CD14-positive monocyte (primary cell): ENCODE data around the gene RBM7. TPM values are rescaled to one million over a fixed set of nuclear protein-coding genes. Genes with fewer than 3 reads are reported as not detected.

Source experiments
- DNase-seq, 3 donors: peaks; one replicate each; pipeline ENCODE4 v3.0.0-alpha.2; 2011 to 2022
- H2AFZ ChIP-seq: 2 replicates; pipeline ENCODE4 v1.6.0; 2012; ENCODE audit warnings: mild to moderate bottlenecking, low read depth, low read length, inconsistent platforms; ENCODE audit not compliant: insufficient read depth, poor library complexity, severe bottlenecking
- H3K27ac ChIP-seq, 2 donors: 1 replicate in 1 of 2; 2 replicates in 1 of 2; pipeline ENCODE4 v1.5.1; 2012 to 2013; ENCODE audit warnings: low read length in 2 of 2, control low read depth in 1 of 2, inconsistent platforms in 1 of 2, low read depth in 1 of 2, mild to moderate bottlenecking in 1 of 2
- H3K27me3 ChIP-seq, 2 donors: one replicate each; pipeline versions ENCODE4 v1.6.0 to v1.6.1; 2011 to 2013; ENCODE audit warnings: low read length in 2 of 2; ENCODE audit not compliant: control insufficient read depth in 2 of 2, insufficient read depth in 2 of 2
- H3K36me3 ChIP-seq, 2 donors: replicated peaks in 1 of 2; 1 replicate in 1 of 2; 2 replicates in 1 of 2; pipeline versions ENCODE4 v1.5.1 to v1.6.1; 2012 to 2013; ENCODE audit warnings: low read length in 2 of 2, control low read depth in 1 of 2, inconsistent platforms in 1 of 2, mild to moderate bottlenecking in 1 of 2; ENCODE audit not compliant: insufficient read depth in 2 of 2, control insufficient read depth in 1 of 2
- H3K4me1 ChIP-seq, 2 donors: 1 replicate in 1 of 2; 2 replicates in 1 of 2; pipeline versions ENCODE4 v1.5.1 to v1.6.1; 2012 to 2013; ENCODE audit warnings: low read length in 2 of 2, control low read depth in 1 of 2, inconsistent platforms in 1 of 2, mild to moderate bottlenecking in 1 of 2, moderate library complexity in 1 of 2; ENCODE audit not compliant: insufficient read depth in 2 of 2, control insufficient read depth in 1 of 2
- H3K4me2 ChIP-seq: replicated peaks from 2 replicates; pipeline ENCODE3; 2012; ENCODE audit warnings: low read length, moderate library complexity, mild to moderate bottlenecking; ENCODE audit not compliant: poor library complexity, severe bottlenecking; ENCODE audit errors: extremely low read depth
- H3K4me3 ChIP-seq, 3 experiments: fragments of 200-600 bp in 1 of 3; sonication (generic) in 1 of 3; replicated peaks in 1 of 3; 1 replicate in 2 of 3; 2 replicates in 1 of 3; pipeline ENCODE4 v1.5.1; 2011 to 2013; ENCODE audit warnings: low read length in 3 of 3, mild to moderate bottlenecking in 3 of 3, control low read depth in 2 of 3, low read depth in 2 of 3, inconsistent platforms in 1 of 3, moderate library complexity in 1 of 3
- H3K79me2 ChIP-seq: 2 replicates; pipeline ENCODE4 v1.6.0; 2012; ENCODE audit warnings: mild to moderate bottlenecking, control low read depth, inconsistent platforms, low read length, moderate library complexity; ENCODE audit not compliant: insufficient read depth
- H3K9ac ChIP-seq: 2 replicates; pipeline ENCODE4 v1.6.0; 2017; ENCODE audit warnings: low read length, mild to moderate bottlenecking; ENCODE audit not compliant: insufficient read depth, poor library complexity, severe bottlenecking
- H3K9me3 ChIP-seq, 2 donors: replicated peaks in 1 of 2; 1 replicate in 1 of 2; 2 replicates in 1 of 2; pipeline versions ENCODE4 v1.5.1 to v1.6.1; 2012 to 2013; ENCODE audit warnings: low read length in 2 of 2, control low read depth in 1 of 2; ENCODE audit not compliant: control insufficient read depth in 1 of 2, insufficient read depth in 1 of 2
- H4K20me1 ChIP-seq: 2 replicates; pipeline ENCODE4 v1.6.0; 2012; ENCODE audit warnings: mild to moderate bottlenecking, low read length, control low read depth, moderate library complexity; ENCODE audit not compliant: insufficient read depth
- H3K27ac Mint-ChIP-seq, 7 donors: one replicate each; pipeline ENCODE4 v1.8.0; 2020; ENCODE audit warnings: mild to moderate bottlenecking in 7 of 7, mixed read lengths in 7 of 7, moderate library complexity in 6 of 7, inconsistent platforms in 2 of 7
- H3K27me3 Mint-ChIP-seq, 3 donors: one replicate each; pipeline ENCODE4 v1.8.0; 2021 to 2022; ENCODE audit warnings: low read depth in 3 of 3, mild to moderate bottlenecking in 3 of 3, mixed read lengths in 3 of 3, moderate library complexity in 3 of 3, inconsistent platforms in 1 of 3
- H3K36me3 Mint-ChIP-seq, 2 donors: one replicate each; pipeline ENCODE4 v1.8.0; 2020; ENCODE audit warnings: mixed read lengths in 2 of 2, inconsistent platforms in 1 of 2, mild to moderate bottlenecking in 1 of 2
- H3K4me1 Mint-ChIP-seq: one replicate; pipeline ENCODE4 v1.8.0; 2020; ENCODE audit warnings: mild to moderate bottlenecking, mixed read lengths
- H3K4me3 Mint-ChIP-seq, 2 donors: one replicate each; pipeline ENCODE4 v1.8.0; 2020; ENCODE audit warnings: mild to moderate bottlenecking in 2 of 2, mixed read lengths in 2 of 2, moderate library complexity in 1 of 2
- H3K9me3 Mint-ChIP-seq, 7 donors: one replicate each; pipeline ENCODE4 v1.8.0; 2020 to 2022; ENCODE audit warnings: mixed read lengths in 7 of 7, mild to moderate bottlenecking in 6 of 7, moderate library complexity in 6 of 7, inconsistent platforms in 2 of 7
- CTCF ChIP-seq: fragments of 200-600 bp; IDR thresholded peaks from one replicate; pipeline ENCODE4 v1.8.0; 2022; ENCODE audit warnings: antibody characterized with exemption, mild to moderate bottlenecking
- WGBS: methylation state at CpG from one replicate; pipeline ENCODE4 v1.1.5; 2013; ENCODE audit warnings: missing lambda C conversion rate; ENCODE audit not compliant: insufficient coverage; 5-methylcytosine and 5-hydroxymethylcytosine counted together
- intact Hi-C, 2 donors: fragments of 100-400 bp; cut with micrococcal nuclease; formaldehyde crosslinking; loops; one replicate each; pipeline versions ENCODE4 v1.15.0 to v1.15.1; 2023
- polyA plus RNA-seq, 3 donors: library from polyadenylated mRNA; depleted of rRNA in 1 of 3; unstranded in 2 of 3; stranded (reverse) in 1 of 3; fragments of 300-500 nt in 2 of 3; fragments of >200 nt in 1 of 3; fragmentation: Illumina TruSeq in 2 of 3; gene quantifications; 1 replicate in 2 of 3; 2 replicates in 1 of 3; pipeline ENCODE4 v1.2.3, GENCODE V29; 2012 to 2021

The RBM7 gene
- polyA plus RNA-seq, 3 donors, result 27.3 to 36.3 (median 32.4) TPM

GRCh38 chr11:114449845-114450244 is 49.4 kb downstream of the RBM7 start:
- Histone ChIP-seq H3K9me3 (no peaks in the 10 kb centered on the region), H4K20me1 (no peaks in the 10 kb centered on the region), H3K4me3 (no peak overlapping the region), H3K9ac (no peak overlapping the region), H3K36me3 (peaks cover 2 to 10% of the 10 kb centered on the region in 2 donors), H3K27ac (no peak overlapping the region), H3K4me1 (no peaks in the 10 kb centered on the region), H2AFZ (no peak overlapping the region), H3K79me2 (no peaks in the 10 kb centered on the region), H3K27me3 (no peaks in the 10 kb centered on the region), H3K4me2 (no peak overlapping the region)
- H3K9me3 Mint-ChIP-seq, result peaks cover 0 to 3% (median 0%) of the 10 kb centered on the region in 7 donors
- H3K27ac Mint-ChIP-seq, result no peak overlapping the region
- H3K4me1 Mint-ChIP-seq, result no peaks in the 10 kb centered on the region
- no peaks in the 10 kb centered on the region for H3K27me3 Mint-ChIP-seq
- 88% methylated on average over 4 of the region's 6 CpGs for WGBS
- peaks cover 7 to 11% of the 10 kb centered on the region in 2 donors for H3K36me3 Mint-ChIP-seq
- DNase-seq, result no peak
- intact Hi-C loops, result no loop called here
- TF ChIP-seq CTCF, result no peak
- H3K4me3 Mint-ChIP-seq, result no peak overlapping the region

GRCh38 chr11:114452399-114452798 is 51.9 kb downstream of the RBM7 start:
- no peak overlapping the region for H3K4me3 ChIP-seq
- no peak overlapping the region for H2AFZ ChIP-seq

More at GRCh38 chr11:114452399-114452798, 51.9 kb downstream of the RBM7 start:
- Mint-ChIP-seq H3K4me1 (peaks cover 1% of the 10 kb centered on the region), H3K27ac (no peak overlapping the region), H3K4me3 (no peak overlapping the region), H3K27me3 (peaks cover 0 to 1% (median 0%) of the 10 kb centered on the region in 3 donors), H3K9me3 (no peaks in the 10 kb centered on the region), H3K36me3 (peaks cover 3% of the 10 kb centered on the region in 2 donors)
- Histone ChIP-seq H3K9me3 (no peaks in the 10 kb centered on the region), H3K27me3 (no peaks in the 10 kb centered on the region), H3K27ac (no peak overlapping the region), H3K4me1 (no peaks in the 10 kb centered on the region), H3K9ac (no peak overlapping the region), H3K36me3 (peaks cover 2 to 10% of the 10 kb centered on the region in 2 donors), H4K20me1 (no peaks in the 10 kb centered on the region), H3K4me2 (no peak overlapping the region), H3K79me2 (no peaks in the 10 kb centered on the region)
- no peak for TF ChIP-seq CTCF
- intact Hi-C loops, result no loop called here
- DNase-seq, result no peak
- WGBS, result 100% methylated on average over 3 of the region's 3 CpGs

Other genes with a start within 250 kb of the RBM7 start
- gene NNMT, start 104.3 kb upstream of the RBM7 start, polyA plus RNA-seq, result not detected
- 10 to 100 TPM in 2 of 3 donors, 1 to 10 TPM in 1; 9.3 to 23.0 (median 14.2) TPM for gene C11orf71, start 155 bp upstream of the RBM7 start, polyA plus RNA-seq
- gene REXO2, start 38.8 kb downstream of the RBM7 start, polyA plus RNA-seq, result 10 to 100 TPM; 18.0 to 22.5 (median 22.2) TPM
- not detected for gene NXPE1, start 159.2 kb downstream of the RBM7 start, polyA plus RNA-seq
- not detected for gene NXPE4, start 195.1 kb downstream of the RBM7 start, polyA plus RNA-seq